ENCODE measurements around the gene RAB40A. TPM values are rescaled to one million over a fixed set of nuclear protein-coding genes. Genes with fewer than 3 reads are reported as not detected.

The RAB40A gene
- 0.98 TPM for total RNA-seq

GRCh38 chrX:103519389-103519788 lies at the start of gene RAB40A:
RAB40A (minus strand) TSS chrX:103519489; CDS start chrX:103500756, 18,733 bp downstream.
- Histone ChIP-seq H3K27me3 (peaks cover 4% of the 10 kb centered on the region), H3K9me3 (no peaks in the 10 kb centered on the region), H3K4me3 (no peak within 1 kb of the TSS), H3K4me1 (no peaks in the 10 kb centered on the region), H3K36me3 (no peaks in the 10 kb centered on the region), H3K27ac (no peak within 1 kb of the TSS)
- TF ChIP-seq, protein P1, sequence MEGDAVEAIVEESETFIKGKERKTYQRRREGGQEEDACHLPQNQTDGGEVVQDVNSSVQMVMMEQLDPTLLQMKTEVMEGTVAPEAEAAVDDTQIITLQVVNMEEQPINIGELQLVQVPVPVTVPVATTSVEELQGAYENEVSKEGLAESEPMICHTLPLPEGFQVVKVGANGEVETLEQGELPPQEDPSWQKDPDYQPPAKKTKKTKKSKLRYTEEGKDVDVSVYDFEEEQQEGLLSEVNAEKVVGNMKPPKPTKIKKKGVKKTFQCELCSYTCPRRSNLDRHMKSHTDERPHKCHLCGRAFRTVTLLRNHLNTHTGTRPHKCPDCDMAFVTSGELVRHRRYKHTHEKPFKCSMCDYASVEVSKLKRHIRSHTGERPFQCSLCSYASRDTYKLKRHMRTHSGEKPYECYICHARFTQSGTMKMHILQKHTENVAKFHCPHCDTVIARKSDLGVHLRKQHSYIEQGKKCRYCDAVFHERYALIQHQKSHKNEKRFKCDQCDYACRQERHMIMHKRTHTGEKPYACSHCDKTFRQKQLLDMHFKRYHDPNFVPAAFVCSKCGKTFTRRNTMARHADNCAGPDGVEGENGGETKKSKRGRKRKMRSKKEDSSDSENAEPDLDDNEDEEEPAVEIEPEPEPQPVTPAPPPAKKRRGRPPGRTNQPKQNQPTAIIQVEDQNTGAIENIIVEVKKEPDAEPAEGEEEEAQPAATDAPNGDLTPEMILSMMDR (IDR thresholded peaks at IDR 0.05) = no peak
- no peak for TF ChIP-seq POLR2AphosphoS5 (IDR thresholded peaks at IDR 0.05; ENCODE audit: insufficient read depth in 1 of 2, low read depth in 1 of 2)
- DNase-seq (ENCODE audit: extremely low spot score in 2 of 2) = no peak
- intact Hi-C loops (cut with DNase I) = no loop called here

DNA sequence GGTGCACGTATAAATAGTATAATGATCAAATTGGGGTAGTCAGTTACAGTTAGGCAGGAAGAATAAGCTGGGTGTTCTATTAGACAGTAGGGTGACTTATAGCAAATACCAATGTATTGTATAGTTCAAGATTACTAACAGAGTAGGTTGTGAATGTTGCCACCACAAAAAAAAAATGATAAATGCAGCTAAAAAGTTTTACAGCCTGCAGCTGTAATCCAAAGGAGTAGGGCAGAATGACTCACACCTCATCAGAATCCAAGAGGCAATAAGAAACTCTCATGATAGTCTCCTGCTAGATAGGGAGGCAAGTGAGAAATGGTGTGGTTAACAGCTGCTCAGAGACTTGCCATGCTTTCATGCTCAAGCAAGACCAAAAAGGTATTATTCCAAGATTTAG lies 46.5 kb upstream of the RAB40A start:
- Histone ChIP-seq H3K9me3 (no peaks in the 10 kb centered on the region), H3K36me3 (no peaks in the 10 kb centered on the region), H3K27ac (no peak overlapping the region), H3K4me3 (no peak overlapping the region), H3K27me3 (no peaks in the 10 kb centered on the region), H3K4me1 (no peaks in the 10 kb centered on the region)
- TF ChIP-seq, protein P1 (IDR thresholded peaks at IDR 0.05) = no peak
- TF ChIP-seq POLR2A (IDR thresholded peaks at IDR 0.05) = no peak
- TF ChIP-seq POLR2AphosphoS5 (IDR thresholded peaks at IDR 0.05; ENCODE audit: insufficient read depth in 1 of 2, low read depth in 1 of 2) = no peak
- DNase-seq (ENCODE audit: extremely low spot score in 2 of 2) = no peak
- intact Hi-C loops (cut with DNase I) = no loop called here

DNA sequence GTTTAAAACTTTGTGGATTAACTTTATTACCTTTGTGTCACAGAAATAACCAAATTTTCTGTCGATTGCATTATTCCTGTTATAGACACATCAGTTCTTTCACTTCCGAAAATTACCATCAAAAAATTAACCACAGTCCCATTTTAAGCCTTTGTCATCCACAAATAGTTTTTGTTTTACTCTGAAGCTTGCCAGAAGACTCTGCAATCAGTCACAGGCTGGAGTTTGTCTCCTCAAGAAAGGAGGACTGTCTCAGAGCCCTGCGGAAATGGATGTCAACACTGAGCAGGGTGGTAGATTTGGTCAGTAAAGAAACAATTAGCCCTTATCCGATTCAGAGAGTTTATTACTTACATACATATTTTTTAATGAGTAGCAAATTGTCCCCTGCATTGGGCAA lies 45.9 kb upstream of the RAB40A start:
- DNase-seq (ENCODE audit: extremely low spot score in 2 of 2) = no peak
- Histone ChIP-seq H3K36me3 (no peaks in the 10 kb centered on the region), H3K4me1 (no peaks in the 10 kb centered on the region), H3K4me3 (no peak overlapping the region), H3K9me3 (no peaks in the 10 kb centered on the region), H3K27me3 (no peaks in the 10 kb centered on the region), H3K27ac (no peak overlapping the region)
- intact Hi-C loops (cut with DNase I) = no loop called here
- TF ChIP-seq, protein P1 (IDR thresholded peaks at IDR 0.05) = no peak
- no peak for TF ChIP-seq POLR2A (IDR thresholded peaks at IDR 0.05)
- no peak for TF ChIP-seq POLR2AphosphoS5 (IDR thresholded peaks at IDR 0.05; ENCODE audit: insufficient read depth in 1 of 2, low read depth in 1 of 2)

GRCh38 chrX:103562801-103563200 lies 43.5 kb upstream of the RAB40A start:
- H3K9me3 ChIP-seq = no peaks in the 10 kb centered on the region
- DNase-seq (ENCODE audit: extremely low spot score in 2 of 2) = no peak
- H3K4me1 ChIP-seq = no peaks in the 10 kb centered on the region
- H3K4me3 ChIP-seq = no peak overlapping the region
- TF ChIP-seq POLR2AphosphoS5 (IDR thresholded peaks at IDR 0.05; ENCODE audit: insufficient read depth in 1 of 2, low read depth in 1 of 2) (no peak), POLR2A (IDR thresholded peaks at IDR 0.05) (no peak)
- TF ChIP-seq, protein P1 (IDR thresholded peaks at IDR 0.05) = no peak
- no peak overlapping the region for H3K27ac ChIP-seq
- no peaks in the 10 kb centered on the region for H3K36me3 ChIP-seq
- intact Hi-C loops (cut with DNase I) = no loop called here
- no peaks in the 10 kb centered on the region for H3K27me3 ChIP-seq

DNA sequence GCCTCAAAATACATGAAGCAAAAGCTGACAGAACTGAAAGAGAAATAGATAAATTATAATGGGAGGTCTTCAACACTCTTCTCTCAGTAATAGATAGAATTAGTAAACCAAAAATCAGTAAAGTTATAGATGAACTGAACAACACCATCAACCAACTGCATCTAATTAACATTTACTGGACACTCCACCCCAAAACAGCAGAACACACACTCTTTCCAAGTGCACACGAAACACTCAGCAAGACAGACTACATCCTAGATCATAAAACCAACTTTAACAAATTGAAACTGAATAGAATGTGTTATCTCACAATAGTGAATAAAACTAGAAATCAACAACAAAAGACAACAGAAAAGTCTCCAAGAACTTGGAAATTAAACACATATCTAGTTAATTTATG lies 41.0 kb upstream of the RAB40A start:
- intact Hi-C loops (cut with DNase I) = no loop called here
- H3K4me1 ChIP-seq = no peaks in the 10 kb centered on the region
- no peak overlapping the region for H3K27ac ChIP-seq
- H3K9me3 ChIP-seq = no peaks in the 10 kb centered on the region
- H3K27me3 ChIP-seq = no peaks in the 10 kb centered on the region
- no peak overlapping the region for H3K4me3 ChIP-seq
- TF ChIP-seq, protein P1 (IDR thresholded peaks at IDR 0.05) = no peak
- TF ChIP-seq POLR2AphosphoS5 (IDR thresholded peaks at IDR 0.05; ENCODE audit: insufficient read depth in 1 of 2, low read depth in 1 of 2) (no peak), POLR2A (IDR thresholded peaks at IDR 0.05) (no peak)
- no peak for DNase-seq (ENCODE audit: extremely low spot score in 2 of 2)
- H3K36me3 ChIP-seq = no peaks in the 10 kb centered on the region

All from vagina (tissue), 2 donors.